Left colon (tissue), 2 donors: Measurements from ENCODE around the gene GXYLT2. TPM values are rescaled to one million over a fixed set of nuclear protein-coding genes. Genes with fewer than 3 reads are reported as not detected.
A peak's percentile ranks its signal among the peaks of the same experiment; 100 is the strongest.

Source experiments
- ATAC-seq: fragments of 200-7000 bp; cut with Tn5 transposase; one replicate; pipeline ENCODE4 v1.9.1; 2020; ENCODE audit warnings: mild to moderate bottlenecking, moderate library complexity
- DNase-seq, 2 donors: peaks; one replicate each; pipeline ENCODE4 v3.0.0-alpha.2; 2020
- intact Hi-C, 2 donors: fragments of 100-400 bp; cut with DNase I in 1 of 2; cut with micrococcal nuclease in 1 of 2; formaldehyde crosslinking; loops; one replicate each; pipeline versions ENCODE4 v1.11.2 to v1.14.0; 2022; cut with DNase I, micrococcal nuclease
- long read RNA-seq: library from polyadenylated mRNA; unstranded; transcript quantifications from one replicate; pipeline ENCODE4 v2.0.0, GENCODE V29; 2021
- total RNA-seq, 2 donors: library from RNA; stranded (reverse); fragmentation: NEBNext Ultra II Directional; extraction: Animal tissue kit (Norgen Biotek cat#: 25700); gene quantifications; one replicate each; pipeline ENCODE4 v1.2.1, GENCODE V29; 2021
- donor health status: DM: no; HTN: no; CAD: no.
- donor health status: DM: yes; HTN: yes; CAD: no.

GXYLT2 gene
- 10 to 100 TPM in 1 of 2 donors, 1 to 10 TPM in 1; 3.3 to 12.6 TPM for total RNA-seq
- long read RNA-seq, partial matches to known transcripts = 0 of 1 reads
- long read RNA-seq, other reads (novel, unspliced or antisense) = 0 of 1 reads

DNA sequence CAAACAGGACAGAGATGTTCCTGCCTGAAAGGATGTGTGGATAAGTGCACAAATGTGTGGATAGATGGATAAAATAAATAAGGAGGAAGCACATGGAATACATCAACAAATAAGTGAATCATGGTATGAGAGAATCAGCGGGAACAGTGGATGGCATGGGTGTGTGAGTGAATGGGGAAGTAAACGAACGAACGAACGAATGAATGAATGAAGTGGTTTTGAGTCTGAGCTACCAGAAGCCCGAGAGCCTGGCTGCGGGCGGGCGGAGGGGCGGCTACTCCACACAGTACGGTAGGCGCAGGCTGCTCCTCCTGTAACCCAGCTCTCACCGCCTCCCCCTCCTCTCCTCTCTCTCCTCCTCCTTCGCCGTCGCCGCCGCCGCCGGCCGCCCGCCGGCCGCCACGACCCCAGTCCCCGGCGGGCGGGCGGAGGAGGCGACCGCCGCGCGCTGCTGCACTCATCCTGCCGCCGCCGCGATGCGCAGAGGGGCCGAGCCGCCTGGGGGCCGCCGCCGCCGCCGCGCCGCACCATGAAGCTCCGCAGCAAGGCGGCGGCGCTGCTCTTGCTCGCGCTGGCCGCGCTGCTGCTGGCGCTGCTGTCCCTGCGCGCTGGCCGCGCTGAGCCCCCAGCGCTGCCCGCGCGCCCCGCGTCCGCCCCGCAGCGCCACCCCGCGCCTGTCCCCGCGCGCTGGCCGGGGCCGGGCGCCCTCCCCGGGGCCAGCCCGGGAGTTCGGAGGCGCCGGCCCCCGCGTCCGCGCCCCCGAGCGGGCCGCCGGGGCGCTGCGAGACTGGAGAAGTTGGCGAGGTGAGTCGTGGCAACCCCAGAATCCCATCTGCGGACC, at the start of gene GXYLT2:
Gene GXYLT2, plus strand, starts transcription at position 342 of the 841 bp plus-strand sequence. Its CDS starts 188 bp downstream, at position 530.
- ATAC-seq (peak; percentile 84), DNase-seq (peak; percentile 61 to 75)
- intact Hi-C loops = no loop called here

- ATAC-seq (no peak), DNase-seq (no peak)
- intact Hi-C loops = no loop called here
Observed at GRCh38 chr3:72839057-72839456, 48.8 kb upstream of the GXYLT2 start.

GRCh38 chr3:72844436-72844993, 43.3 kb upstream of the GXYLT2 start:
- ATAC-seq (no peak), DNase-seq (no peak)
- intact Hi-C loops = loop anchor here in 1 of 2 donors (10.0 kb wide), 1 partner anchor 210 kb away; no protein-coding TSS in a partner anchor

GRCh38 chr3:72846166-72846565, 41.7 kb upstream of the GXYLT2 start:
- intact Hi-C loops = loop anchor here in 1 of 2 donors (10.0 kb wide), 1 partner anchor 209 kb away; no protein-coding TSS in a partner anchor
- ATAC-seq = no peak
- DNase-seq = no peak

DNA sequence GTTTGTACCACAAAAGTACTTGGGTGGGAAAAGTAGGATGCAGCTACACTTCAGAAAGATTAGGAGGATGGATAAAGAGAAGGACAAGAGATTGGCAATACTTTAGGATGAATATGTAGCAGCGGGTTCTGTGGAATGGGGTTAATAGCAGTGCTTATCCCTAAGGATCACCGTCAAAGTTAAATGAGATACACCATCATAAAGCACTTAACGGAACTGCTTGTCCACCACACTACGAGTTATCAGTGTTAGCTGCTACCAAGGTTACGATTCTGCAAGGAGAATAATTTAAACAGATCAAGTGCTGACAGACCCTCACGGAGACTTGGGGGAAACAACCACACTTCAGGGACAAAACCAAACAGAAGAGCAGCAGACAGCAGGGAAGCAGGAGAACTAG, 40.6 kb upstream of the GXYLT2 start:
- no peak for ATAC-seq
- intact Hi-C loops = loop anchor here in 1 of 2 donors (10.0 kb wide), 1 partner anchor 208 kb away; no protein-coding TSS in a partner anchor
- DNase-seq = no peak

DNA sequence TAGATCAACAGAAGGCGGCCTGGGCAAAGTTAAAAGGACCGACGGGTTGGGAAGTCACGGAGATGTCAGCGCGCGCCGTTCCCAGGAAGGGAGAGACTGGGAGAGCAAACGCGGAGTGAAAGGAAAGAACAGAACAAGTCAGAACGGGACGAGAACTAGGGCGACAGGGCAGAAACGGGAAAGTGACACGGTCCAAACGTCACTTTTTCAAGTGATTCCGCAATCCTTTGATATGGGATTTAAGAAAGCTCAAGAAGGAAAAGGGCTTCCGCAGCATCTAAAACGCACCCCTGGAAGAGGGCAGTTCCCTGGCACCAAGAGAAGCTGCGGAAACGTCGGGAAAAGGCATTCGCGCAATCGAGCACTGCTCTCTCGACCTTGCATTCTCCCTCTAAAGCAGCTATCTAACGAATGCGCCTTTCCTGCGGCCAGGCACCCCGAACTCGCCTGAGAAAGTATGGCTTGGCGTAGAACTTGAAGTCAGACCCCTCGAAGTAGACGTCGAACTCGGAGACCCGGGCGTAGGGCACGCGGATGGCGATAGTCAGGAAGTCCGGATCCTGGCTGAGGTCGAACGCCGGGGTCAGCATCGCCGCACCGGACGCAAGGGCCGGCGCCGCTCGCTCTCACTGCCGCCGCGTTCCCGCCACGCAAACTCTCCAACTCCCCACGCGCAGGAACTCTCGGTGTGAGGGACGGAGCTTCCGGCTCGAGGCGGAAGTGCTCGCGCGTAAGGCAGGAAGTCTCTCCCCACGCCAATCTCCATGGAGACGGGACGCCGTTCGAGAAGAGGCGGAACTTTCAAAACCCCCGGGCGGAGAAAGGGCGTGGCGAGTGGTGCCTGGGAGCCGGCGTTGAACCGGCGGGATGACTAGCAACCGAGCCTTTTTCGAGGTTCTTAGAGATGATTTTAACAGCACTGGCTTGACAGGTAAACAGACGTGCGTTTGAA, 39.8 kb upstream of the GXYLT2 start, which contains the start of gene SHQ1:
Gene SHQ1, minus strand, starts transcription at position 695 of the 952 bp plus-strand sequence. Its CDS starts 105 bp downstream, at position 590.
- intact Hi-C loops = loop anchor here in 1 of 2 donors (10.0 kb wide), 1 partner anchor 207 kb away; no protein-coding TSS in a partner anchor
- DNase-seq (peak; percentile 96 to 99), ATAC-seq (peak; percentile 97)

- intact Hi-C loops = loop anchor here in 1 of 2 donors (10.0 kb wide), 1 partner anchor 206 kb away; no protein-coding TSS in a partner anchor
- ATAC-seq (no peak), DNase-seq (peak in 1 of 2 donors; percentile 12)
Observed at GRCh38 chr3:72848703-72849081, 39.2 kb upstream of the GXYLT2 start.

- DNase-seq (no peak), ATAC-seq (no peak)
- intact Hi-C loops = no loop called here
Observed at GRCh38 chr3:72855001-72855400, 32.8 kb upstream of the GXYLT2 start.

- ATAC-seq (no peak), DNase-seq (no peak)
- intact Hi-C loops = no loop called here
Observed at GRCh38 chr3:72860053-72860452, 27.8 kb upstream of the GXYLT2 start.

DNA sequence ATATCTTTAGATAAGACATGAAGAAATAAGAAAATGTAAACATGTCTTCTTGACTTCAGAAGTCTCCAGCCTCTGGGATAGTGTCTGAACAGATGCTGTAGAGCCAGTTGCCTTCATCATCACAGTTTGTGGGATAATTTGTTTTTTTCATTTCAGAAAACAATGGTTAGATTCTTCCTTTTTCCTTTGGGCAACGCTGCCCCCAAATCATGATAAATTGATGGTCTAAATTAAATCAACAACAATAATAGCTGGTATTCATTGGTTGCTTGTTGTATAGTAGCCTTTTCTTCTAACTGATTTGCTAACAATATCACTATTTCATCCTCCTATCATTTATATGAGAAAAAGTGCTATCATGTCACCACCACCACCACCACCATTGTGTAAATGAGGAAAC, 27.0 kb upstream of the GXYLT2 start:
- DNase-seq (no peak), ATAC-seq (no peak)
- intact Hi-C loops = no loop called here

DNA sequence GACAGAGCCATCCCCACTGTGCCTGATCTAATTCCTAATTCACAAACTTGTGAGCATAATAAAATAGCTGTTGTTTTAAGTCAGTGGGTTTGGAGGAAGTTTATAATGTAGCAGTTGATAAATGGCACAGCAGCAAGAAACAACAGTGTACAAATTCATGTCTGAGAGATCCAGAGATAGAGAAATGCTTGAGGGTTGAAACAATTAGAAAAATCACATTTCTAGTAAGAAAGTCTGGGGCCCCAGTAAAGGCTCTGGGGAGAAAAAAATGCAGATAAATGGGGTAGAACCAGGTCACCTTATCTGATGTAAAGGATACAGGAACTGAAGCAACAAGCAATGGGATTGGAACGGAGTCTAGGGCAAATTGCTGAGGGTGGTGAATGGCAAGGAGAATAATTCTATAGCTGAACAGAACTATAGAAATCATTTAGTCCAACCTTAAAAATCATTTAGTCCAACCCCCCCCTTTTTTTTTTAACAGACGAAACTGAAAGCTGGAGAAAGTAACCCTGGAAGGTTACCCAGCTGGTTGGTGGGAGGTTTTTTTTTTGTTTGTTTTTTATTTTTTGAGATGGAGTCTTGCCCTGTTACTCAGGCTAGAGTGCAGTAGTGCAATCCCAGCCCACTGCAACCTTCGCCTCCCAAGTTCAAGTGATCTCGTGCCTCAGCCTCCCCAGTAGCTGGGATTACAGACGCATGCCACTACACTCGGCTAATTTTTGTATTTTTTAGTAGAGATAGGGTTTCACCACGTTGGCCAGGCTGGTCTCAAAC, 25.3 kb upstream of the GXYLT2 start:
- ATAC-seq (no peak), DNase-seq (no peak)
- intact Hi-C loops = no loop called here

DNA sequence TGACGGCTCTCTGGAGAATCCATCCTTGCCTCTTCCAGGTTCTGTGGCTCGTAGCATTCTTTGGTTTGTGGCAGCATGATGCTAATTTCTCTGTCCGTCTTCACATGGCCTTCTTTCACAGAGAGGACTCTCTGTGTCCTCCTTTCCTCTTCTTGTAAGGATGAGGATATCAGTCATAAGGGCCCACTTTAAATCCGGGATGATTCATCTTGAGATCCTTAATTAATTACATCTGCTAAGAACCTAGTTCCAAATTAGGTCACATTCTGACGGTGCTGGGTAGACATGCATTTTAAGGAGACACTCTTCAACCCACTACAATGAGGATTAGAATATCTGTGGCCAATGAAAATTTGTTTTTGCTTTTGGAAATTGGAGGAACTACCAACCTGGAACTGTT, 15.7 kb upstream of the GXYLT2 start:
- intact Hi-C loops = no loop called here
- DNase-seq = no peak
- ATAC-seq = no peak

DNA sequence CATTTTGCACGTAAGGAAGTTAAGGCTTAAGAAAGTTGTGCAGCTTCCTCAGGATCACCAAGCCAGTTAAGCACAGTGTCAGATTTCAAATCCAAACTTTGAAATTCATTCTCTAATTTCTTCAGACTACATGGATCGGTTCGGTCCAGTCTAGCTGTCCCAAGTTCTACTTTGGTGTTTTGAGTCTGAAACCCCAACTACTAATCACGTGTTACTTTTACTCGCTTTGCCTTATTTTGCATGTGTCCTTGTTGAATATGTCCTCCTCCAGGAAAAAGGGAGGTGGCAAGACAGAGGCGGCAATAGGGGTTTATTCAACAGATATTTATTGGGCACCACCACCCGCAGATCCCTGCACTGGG, 522 bp upstream of the GXYLT2 start:
- no peak for DNase-seq
- intact Hi-C loops = no loop called here
- ATAC-seq = peak; percentile 27

DNA sequence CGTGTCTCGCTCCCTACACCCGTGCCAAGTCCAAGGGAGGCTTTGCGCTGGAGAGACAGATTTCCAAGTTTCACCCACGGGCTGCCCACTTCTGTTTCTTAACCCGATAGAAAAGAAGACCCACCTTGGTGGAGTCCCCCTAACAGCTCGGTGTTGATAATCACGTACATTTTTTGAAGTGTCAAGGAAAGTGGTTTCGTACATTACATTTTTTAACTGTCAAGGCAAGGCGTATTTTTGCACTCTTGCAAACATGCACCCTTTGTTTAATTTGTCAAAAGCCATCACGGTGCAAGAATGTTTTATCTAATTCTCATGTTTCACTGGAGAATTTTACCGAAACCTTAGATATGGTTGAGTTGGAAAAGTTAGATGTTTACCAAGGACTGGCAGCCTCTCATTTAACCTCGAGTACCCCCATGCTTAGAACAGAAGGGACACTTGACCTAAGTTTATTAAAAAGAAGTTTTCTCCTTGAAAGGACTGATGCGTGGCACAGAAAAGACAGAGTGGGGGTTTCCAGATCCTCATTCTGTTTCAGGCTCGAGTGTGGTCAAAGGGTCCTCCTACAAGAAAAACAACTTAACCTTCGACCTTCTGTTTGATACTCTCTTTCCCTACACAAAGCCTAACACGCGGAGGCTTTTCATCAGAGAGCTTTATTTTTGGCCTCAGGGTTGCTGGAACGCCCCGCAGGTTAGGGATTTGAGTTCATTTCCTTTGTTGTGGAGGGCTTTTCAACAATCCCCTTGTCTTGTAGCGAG, 882 bp downstream of the GXYLT2 start:
- intact Hi-C loops = no loop called here
- no peak for ATAC-seq
- no peak for DNase-seq

- ATAC-seq (no peak), DNase-seq (no peak)
- intact Hi-C loops = no loop called here
Observed at GRCh38 chr3:72889310-72890165, 1.7 kb downstream of the GXYLT2 start.

DNA sequence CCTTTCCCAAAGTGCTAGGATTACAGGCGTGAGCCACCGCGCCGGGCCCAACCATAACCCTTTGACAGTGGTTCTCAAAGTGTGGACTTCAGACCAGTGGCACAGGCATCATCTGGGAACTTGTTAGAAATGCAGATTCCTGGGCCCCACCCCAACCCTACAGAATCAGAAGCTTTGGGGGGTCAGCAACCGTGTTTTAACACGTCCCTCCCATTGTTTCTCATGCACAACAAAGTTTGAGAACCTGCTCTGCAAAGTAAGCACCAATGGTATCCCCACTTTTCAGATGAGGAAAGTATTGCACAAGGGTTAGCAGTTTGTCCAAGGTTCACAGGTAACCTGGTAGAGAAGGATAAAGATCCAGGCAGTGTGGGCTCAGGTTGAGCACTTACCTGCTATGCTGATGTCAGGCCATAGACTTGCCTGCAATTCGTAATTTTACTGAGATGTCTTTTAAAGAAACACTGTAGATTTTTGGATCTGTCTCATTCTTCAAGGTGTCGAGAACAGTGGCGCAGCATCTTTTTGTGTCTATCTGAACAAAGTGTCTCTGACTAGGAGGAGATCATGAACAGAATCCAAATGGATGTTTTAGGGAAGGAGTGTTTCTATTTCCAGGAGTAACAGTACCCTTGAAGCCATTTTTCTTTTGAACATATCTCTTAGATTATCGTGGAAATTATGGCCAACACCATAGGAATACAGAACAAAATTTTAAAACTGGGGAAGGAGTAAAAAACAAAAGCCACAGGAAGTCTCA, 2.5 kb downstream of the GXYLT2 start:
- DNase-seq (no peak), ATAC-seq (no peak)
- intact Hi-C loops = no loop called here
